SK-N-SH treated with all-trans-retinoic acid at 6 μM for 48 hours (cell line): Measurements from ENCODE around the gene NEURL1.

Source experiments
- ATAC-seq: fragments of 200-7000 bp; cut with Tn5 transposase; 3 replicates; pipeline ENCODE4 v1.9.1; 2020; ENCODE audit warnings: mild to moderate bottlenecking, moderate library complexity
- BACH2 ChIP-seq: fragments of 250-450 bp; sonication (Bioruptor Pico); IDR thresholded peaks from 2 replicates; pipeline ENCODE4 v1.9.0; 2021; ENCODE audit warnings: mild to moderate bottlenecking, borderline replicate concordance
- CREB5 ChIP-seq: fragments of 250-450 bp; sonication (Bioruptor Pico); IDR thresholded peaks from 2 replicates; pipeline ENCODE4 v1.5.1; 2020; ENCODE audit warnings: low read depth, mild to moderate bottlenecking, moderate library complexity
- CSDC2 ChIP-seq: fragments of 250-450 bp; sonication (Bioruptor Pico); IDR thresholded peaks from 2 replicates; pipeline ENCODE4 v1.5.0; 2020; ENCODE audit warnings: mild to moderate bottlenecking, moderate library complexity
- CSRNP3 ChIP-seq: fragments of 250-450 bp; sonication (Bioruptor Pico); IDR thresholded peaks from 2 replicates; pipeline ENCODE4 v1.5.1; 2021; ENCODE audit warnings: mild to moderate bottlenecking, moderate library complexity
- GLIS3 ChIP-seq: fragments of 250-450 bp; sonication (Bioruptor Pico); IDR thresholded peaks from 2 replicates; pipeline ENCODE4 v1.5.0; 2020; ENCODE audit warnings: mild to moderate bottlenecking, moderate library complexity
- ISL1 ChIP-seq: fragments of 250-450 bp; sonication (Bioruptor Pico); IDR thresholded peaks from 2 replicates; pipeline ENCODE4 v2.1.2; 2022; ENCODE audit warnings: mild to moderate bottlenecking, moderate library complexity
- PATZ1 ChIP-seq: fragments of 250-450 bp; sonication (Bioruptor Pico); IDR thresholded peaks from 2 replicates; pipeline ENCODE4 v1.8.0; 2020; ENCODE audit warnings: mild to moderate bottlenecking, moderate library complexity, borderline replicate concordance
- POU6F1 ChIP-seq: fragments of 250-450 bp; sonication (Bioruptor Pico); IDR thresholded peaks from 2 replicates; pipeline ENCODE4 v1.8.0; 2021; ENCODE audit warnings: low read depth, mild to moderate bottlenecking, moderate library complexity, borderline replicate concordance
- PPARA ChIP-seq: fragments of 250-450 bp; sonication (Bioruptor Pico); IDR thresholded peaks from 2 replicates; pipeline ENCODE4 v1.5.0; 2020; ENCODE audit warnings: mild to moderate bottlenecking, borderline replicate concordance
- RARB ChIP-seq: fragments of 250-450 bp; sonication (Bioruptor Pico); IDR thresholded peaks from 2 replicates; pipeline ENCODE4 v1.8.0; 2021; ENCODE audit warnings: mild to moderate bottlenecking, moderate library complexity
- SNAI2 ChIP-seq: fragments of 250-450 bp; sonication (Bioruptor Pico); IDR thresholded peaks from 2 replicates; pipeline ENCODE4 v1.5.0; 2020; ENCODE audit warnings: mild to moderate bottlenecking, moderate library complexity
- TCF4 ChIP-seq: fragments of 250-450 bp; sonication (Bioruptor Pico); IDR thresholded peaks from 2 replicates; pipeline ENCODE4 v1.8.0; 2021; ENCODE audit warnings: mild to moderate bottlenecking, moderate library complexity, borderline replicate concordance
- TSHZ2 ChIP-seq: fragments of 250-450 bp; sonication (Bioruptor Pico); IDR thresholded peaks from 2 replicates; pipeline ENCODE4 v1.5.0; 2020; ENCODE audit warnings: mild to moderate bottlenecking, moderate library complexity
- ZFP3 ChIP-seq: fragments of 250-450 bp; sonication (Bioruptor Pico); IDR thresholded peaks from 2 replicates; pipeline ENCODE4 v1.5.0; 2020; ENCODE audit warnings: mild to moderate bottlenecking, moderate library complexity
- ZFP30 ChIP-seq: fragments of 450-650 bp; formaldehyde crosslinking; IDR thresholded peaks from 2 replicates; pipeline ENCODE4 v1.5.0; 2022; ENCODE audit warnings: mild to moderate bottlenecking, moderate library complexity
- ZNF565 ChIP-seq: fragments of 450-650 bp; formaldehyde crosslinking; conservative IDR thresholded peaks from 2 replicates; pipeline ENCODE4 v1.5.0; 2020; ENCODE audit warnings: low read depth, mild to moderate bottlenecking, moderate library complexity
- ZNF70 ChIP-seq: fragments of 450-650 bp; formaldehyde crosslinking; IDR thresholded peaks from 2 replicates; pipeline ENCODE4 v1.5.0; 2020; ENCODE audit warnings: mild to moderate bottlenecking, moderate library complexity

NEURL1 gene

GRCh38 chr10:103575416-103576075, 82.0 kb downstream of the NEURL1 start:
- no peak for ATAC-seq
- TF ChIP-seq ISL1 (CRISPR knock-in tag) (no peak), ZNF70 (CRISPR knock-in tag) (no peak), PATZ1 (CRISPR knock-in tag) (no peak), GLIS3 (CRISPR knock-in tag) (no peak), ZFP30 (no peak), TCF4 (CRISPR knock-in tag) (no peak), POU6F1 (CRISPR knock-in tag) (no peak), ZNF565 (no peak)

- TF ChIP-seq ZNF565 (no peak), CREB5 (CRISPR knock-in tag) (no peak), PPARA (CRISPR knock-in tag) (no peak), ZFP30 (no peak), GLIS3 (CRISPR knock-in tag) (no peak), RARB (CRISPR knock-in tag) (no peak), ZFP3 (no peak), BACH2 (CRISPR knock-in tag) (no peak), CSRNP3 (CRISPR knock-in tag) (no peak), TSHZ2 (no peak)
- no peak for ATAC-seq
Observed at GRCh38 chr10:103576076-103576471, 82.6 kb downstream of the NEURL1 start.

- TF ChIP-seq PATZ1 (CRISPR knock-in tag) (no peak), SNAI2 (CRISPR knock-in tag) (no peak), PPARA (CRISPR knock-in tag) (no peak), CSDC2 (no peak), RARB (CRISPR knock-in tag) (no peak)
- TF ChIP-seq, all 23 proteins: peak for 0
- ATAC-seq: no peak
Observed at GRCh38 chr10:103576862-103577261, 83.4 kb downstream of the NEURL1 start.
